HG02870 (cell line): Measurements from ENCODE around the gene NRP1.

Source experiments
- ATAC-seq: cut with Tn5 transposase; IDR thresholded peaks from one replicate; pipeline ENCODE4 v1.9.1; 2021; ENCODE audit warnings: mild to moderate bottlenecking, moderate library complexity; ENCODE audit not compliant: unreplicated experiment

The NRP1 gene

DNA sequence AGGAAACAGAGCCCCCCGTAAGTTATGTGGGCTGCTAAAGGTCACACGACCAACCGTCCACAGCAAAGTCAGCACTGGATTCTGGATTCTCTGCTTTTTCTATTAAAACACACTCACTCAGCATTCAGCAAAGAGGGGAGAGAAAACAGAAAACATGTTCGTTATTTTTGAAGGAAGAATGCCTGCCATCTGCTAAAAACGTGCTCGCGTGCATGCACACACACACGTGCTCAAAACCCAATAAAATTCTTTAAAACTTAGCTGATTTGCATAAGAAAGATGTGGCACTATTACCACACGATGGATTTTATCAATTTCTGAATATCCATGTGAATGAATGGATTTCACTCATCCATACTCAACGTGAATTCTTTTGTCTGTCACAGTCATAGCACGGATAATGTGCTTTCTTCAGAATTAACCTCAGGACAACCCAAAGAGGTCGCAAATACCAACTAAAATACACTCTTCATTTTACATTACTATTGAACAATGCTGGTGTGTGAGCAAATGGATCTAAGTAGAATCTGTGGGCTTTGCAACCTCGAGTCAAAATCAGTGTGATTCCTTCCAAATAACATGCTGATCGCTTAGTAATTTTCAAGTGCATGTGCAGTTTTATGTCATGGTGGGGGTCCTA lies 40.8 kb downstream of the NRP1 start:
- ATAC-seq, result no peak

DNA sequence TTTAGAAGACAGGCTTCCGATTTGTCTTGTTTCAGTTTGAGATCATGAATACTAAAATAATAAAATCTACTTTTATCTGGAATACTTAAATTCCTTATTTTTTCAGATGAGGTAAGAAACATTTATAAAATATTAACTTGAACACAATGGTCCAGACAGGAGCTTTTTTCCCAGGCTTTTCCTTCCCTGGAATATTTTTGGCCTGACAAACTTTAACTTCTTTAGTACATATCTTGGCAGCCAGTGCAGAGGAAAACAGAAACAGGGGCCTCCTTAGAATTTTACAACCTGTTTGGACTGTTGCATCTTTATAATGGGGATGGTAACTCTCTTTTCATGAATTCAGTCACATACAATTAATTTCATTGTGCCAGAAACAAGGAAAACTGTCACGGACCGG lies 41.4 kb downstream of the NRP1 start:
- no peak for ATAC-seq

DNA sequence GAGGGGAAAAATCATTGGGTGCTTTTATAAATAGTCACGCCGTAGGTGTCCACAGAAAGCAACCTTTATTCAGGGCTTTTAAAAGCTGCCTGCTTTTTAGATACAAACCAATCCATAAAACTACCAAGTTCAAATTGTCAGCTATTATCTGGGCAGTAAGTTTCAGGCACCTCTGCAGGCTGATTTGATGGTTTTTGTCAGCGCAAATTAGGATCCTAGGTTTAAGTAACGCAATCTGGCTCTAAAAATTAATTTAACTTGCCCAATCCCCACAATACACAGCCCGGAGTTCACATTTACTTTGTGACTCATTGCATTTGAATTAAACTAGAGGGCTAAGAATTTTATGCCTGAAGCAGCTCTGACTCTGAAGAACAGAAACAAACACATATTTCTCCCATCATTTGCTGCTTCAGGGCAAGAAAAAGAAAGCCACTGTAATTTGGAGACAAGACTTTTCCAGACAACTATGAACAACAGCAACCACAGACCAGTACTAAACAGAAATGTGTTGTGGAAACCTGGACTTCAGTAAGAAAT lies 43.3 kb downstream of the NRP1 start:
- no peak for ATAC-seq

DNA sequence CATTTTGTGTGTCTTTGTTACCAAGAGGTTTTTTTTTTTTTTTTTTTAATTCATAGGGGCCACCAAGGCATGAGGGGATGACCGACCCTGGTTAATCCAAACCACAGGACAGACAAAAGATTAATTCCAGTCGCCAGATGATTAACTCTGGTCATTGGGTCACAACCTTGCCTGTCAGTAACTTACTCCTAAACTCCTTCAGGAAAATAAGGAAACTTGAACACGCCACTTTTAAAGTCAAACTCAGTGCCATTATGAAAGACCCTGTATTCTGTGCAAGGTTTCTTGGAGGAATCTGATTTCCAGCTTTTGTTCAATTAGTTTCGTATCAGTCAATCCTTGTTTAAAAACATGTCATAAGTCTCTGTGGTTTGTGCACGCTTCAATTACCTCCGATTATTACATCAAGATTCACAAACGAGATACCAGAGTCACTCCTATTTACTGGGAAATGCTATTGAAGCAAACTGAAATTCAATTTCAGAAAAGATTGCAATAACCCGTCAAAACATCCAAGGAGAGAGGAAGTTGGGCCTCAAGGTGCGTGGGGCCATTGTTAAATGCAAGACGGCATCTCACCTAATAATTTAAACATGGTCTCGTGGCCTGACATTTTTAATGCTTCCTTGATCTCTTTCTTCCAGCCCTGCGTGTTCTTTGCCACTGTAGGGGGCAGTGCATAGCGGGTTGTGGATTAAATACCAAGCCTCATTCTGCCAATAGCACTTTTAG lies 44.0 kb downstream of the NRP1 start:
- ATAC-seq, result no peak

DNA sequence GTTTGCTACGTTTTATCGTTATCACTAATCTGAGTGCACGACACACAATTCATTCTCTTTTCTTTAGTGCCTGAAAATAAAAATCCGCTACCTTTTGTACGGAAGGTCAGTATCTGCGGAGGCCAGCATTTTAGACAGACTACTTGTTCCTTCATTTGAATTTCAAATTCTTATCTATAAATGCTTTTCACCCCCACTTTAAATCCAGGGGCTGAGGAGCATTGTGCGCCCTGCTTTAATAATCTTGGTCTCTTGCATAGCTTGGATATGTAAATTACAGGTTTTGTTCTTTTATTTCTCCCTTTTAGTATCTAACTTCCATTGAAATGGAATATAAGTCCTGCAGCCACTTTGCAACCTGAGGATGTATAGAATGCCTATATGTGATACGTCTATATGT lies 44.7 kb downstream of the NRP1 start:
- no peak for ATAC-seq

DNA sequence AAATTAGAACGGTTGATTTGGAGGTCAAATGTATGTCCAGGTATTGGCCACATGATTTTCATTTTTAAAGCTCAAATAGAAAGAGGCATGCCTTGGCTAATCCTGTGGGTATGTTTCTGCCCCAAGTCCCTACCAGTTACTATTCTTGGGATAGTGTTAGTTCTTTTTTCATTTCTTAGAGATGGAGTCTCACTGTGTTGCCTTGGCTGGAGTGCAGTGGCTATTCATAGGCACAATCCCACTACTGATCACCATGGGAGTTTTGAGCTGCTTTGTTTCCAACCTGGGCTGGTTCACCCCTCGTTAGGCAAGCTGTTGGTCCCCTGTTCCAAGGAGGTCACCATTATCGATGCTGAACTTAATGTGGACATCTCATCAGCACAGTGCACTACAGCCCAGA lies 46.3 kb downstream of the NRP1 start:
- no peak for ATAC-seq

DNA sequence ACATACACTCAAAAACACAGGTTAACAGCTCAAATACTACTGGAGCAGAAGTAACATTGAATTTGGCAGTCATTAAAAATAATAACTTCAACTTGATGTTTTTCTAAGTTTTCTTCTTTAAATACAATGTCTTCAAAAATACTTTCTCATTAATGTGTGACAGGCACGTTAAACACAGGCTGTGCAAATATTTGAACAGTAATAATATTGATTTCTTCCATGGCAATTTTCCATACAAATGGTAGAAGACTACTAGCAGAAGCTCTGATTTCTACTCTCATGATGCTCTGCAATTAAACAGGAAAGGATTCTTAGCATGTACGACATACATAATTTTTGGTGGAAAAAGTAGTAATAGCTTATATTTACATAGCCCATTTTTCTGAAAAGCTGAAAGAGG lies 47.4 kb downstream of the NRP1 start:
- ATAC-seq, result no peak

DNA sequence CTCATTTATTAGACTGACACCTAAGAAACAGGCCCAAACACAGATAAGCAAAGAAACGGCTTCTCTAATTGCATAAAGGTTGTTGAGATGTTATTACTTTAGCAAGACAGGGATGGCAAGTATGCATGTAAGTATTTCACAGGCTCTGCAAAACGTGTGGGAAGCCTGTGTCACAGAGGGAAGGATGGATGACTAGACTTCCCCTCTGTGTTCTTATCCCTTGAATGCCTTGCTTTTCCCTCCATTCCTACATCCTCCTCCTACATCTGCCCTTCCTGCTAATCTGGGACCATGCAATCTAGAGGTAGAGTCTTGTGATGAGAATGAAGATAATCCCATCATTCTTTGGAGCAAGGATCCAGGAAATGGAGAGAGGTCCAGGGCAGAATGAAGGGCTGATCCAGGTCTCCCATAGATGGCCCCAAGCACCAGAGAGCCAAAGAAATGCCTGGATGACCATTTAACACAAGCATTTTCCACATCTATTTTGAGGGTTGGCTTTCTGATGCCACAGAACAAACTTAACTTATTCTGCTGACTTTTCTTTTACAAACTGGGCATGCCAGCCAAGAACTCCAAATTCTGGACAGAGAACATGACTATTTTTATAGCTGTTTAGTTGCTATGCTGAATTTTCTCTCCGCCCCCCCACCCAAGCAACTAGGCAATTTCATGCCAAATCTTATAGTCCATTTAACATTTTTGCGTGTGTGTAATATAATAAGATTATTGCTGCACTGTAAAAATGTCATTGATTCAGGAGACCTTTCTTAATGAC lies 48.1 kb downstream of the NRP1 start:
- no peak for ATAC-seq

DNA sequence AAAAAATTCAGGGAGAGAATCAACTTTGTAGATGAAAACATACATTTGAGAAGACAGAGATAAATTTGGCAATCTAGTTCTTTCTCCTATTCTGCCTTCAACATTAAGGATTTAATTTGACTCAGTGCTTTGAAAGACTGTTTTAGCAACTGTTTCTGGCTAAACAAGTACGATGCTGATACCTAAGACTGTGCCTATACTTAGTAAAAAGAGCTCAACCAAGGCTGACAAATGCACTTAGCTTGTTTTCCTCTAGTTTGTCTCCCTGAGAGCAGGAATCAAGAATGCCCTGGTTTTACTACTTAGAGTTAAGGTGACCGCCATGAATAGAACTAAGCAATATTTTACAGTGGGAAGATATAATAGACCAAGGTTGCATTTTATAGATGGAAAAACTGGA lies 49.5 kb downstream of the NRP1 start:
- ATAC-seq, result no peak

DNA sequence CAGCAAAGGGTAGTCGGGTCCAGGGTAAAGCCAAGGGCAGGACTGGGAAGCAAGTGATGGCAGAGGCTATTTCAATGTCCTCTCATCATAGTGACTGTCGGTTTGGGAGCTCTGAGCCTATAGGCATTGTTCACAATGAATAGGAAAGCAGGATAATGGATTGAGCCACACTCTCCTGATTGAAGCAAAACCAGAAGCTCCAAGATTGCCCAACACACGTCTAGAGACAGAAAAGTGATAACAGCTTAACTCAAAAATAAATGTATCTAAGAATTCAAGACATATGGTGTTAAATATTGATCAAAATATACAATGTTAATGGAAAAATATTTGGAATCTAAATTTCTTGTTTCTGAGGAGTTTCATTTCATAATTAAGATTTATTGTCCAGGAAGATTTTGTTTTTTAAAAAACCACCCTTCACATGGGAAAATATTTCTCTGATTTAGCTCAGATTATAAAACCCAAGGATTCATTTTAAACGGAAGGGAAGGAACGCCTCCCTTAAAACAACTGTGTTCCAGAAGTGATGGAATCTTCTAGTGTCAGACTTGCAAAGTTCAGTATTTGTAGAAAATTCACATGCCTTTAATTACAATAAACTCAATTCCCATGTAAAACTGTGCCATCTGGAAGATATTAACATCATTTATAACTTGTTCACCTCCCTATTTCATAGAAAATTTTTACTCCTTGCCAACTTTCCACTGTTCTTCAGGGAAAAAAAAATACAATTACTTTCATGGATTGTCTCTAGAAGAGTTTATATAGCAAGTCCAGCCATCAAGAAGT lies 54.5 kb downstream of the NRP1 start:
- ATAC-seq, result no peak

DNA sequence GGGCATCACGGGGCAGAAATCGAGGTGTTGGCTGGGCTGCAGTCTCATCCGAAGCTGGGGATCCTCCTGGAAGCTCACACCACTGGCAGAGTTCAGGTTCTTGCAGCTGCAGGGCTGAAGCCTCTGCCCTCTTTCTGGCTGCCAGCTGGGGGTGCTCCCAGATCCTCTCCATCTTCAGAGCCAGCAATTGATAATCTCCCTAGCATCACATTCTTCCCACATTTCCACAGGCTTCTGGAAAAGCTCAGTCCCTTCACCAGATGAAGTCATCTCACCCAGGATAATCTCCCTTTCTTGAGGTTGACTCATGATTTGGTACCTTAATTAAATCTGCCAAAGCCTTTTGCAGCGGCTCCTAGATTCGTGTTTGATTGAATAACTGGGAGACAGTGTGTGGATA lies 55.2 kb downstream of the NRP1 start:
- ATAC-seq, result no peak

DNA sequence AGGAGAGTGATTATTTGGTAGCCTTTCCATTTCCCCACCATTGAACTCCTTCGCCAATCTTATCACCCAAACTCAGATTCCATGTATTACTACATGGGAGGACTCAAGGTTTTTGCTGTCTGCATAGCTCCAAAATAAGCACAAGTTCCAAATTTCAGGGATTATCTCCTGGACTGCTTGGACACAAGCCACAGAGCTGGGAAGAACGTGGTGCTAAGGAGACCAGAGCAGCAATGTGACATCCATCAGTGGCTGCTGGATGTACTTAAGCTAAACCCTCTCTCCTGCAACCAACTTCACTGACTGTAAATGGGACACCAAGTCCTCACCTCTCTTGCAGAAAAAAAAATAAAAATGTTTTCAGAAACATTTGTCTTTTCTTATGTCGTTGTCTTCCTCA lies 56.3 kb downstream of the NRP1 start:
- no peak for ATAC-seq

DNA sequence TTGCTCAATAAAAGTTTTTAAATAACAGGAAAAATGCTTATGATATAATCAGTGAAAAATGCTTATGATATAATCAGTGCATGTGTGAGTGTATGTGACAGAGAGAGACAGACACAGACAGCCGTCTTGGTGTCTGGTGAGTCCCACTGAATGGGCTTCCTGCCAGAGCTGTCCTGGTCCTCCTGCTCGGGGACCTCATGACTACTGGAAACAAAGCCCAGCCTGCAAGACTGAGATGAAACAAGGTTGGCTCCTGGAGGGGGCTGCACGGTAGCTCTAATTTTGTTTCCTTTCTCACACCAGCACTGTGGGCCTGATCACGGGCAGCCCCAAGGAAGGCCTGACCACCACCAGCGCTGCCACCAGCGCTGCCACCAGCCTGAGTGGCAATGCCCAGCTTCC lies 57.3 kb downstream of the NRP1 start:
- ATAC-seq, result no peak

DNA sequence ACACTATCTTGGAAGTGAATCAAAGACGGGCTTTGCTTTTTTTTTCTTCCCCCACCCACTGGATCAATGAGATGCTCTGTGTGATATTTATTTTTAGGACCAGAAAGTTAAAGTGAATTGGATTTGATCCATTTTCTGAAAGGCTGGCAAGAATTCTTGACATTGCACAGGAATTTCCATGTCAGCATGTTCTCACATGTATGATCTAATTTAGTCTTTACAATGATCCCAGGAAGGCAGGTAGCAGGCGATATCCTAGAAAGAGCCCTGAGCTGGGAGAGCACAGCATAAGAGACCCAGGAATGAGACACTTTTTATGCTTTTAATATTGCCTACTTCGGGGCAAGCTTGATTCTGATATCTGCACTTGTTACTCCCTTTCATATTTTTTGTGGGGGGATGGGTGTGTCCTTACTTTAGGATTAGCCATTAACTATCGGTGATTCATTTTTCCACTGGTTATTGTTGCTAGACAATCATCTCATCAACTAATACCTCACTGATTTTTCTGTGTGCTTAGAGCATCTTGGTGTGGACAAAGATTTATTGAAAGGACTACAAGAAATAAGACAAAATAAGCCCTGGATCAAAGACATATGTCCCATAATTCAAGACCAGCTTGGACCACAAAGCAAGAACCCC lies 58.1 kb downstream of the NRP1 start:
- no peak for ATAC-seq

DNA sequence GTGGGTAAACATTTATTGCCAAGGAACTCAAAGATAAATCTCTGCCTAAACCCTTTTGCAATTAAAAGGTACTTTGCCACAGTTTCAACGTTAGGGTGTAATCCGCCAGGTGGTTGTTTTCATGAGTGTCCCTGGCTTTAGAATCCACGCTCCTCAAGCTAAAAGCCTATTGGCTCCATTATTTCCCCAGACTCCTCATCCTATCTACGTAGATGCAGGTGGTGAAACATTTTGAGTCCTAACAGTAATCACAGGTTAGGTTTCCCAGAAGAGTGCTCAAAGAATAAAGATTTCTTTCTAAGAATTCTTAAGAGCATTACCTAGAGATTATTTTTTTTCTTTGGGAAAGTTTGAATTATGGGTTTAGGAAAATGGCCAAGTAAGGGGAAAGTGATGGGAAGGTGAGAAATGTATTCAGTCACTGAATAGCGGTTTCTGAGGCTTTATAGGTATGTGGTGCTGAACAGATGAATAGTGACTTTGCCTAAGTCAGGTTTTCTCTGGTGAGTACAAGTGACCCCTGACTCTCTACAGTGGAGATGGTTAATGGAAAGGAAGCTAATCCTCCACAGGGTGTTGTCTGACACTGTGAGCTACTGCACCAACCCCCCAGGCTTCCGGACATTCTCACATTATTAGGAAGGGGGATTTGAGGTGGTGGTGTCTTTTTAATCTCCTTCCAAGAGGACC lies 60.2 kb downstream of the NRP1 start:
- ATAC-seq, result no peak

DNA sequence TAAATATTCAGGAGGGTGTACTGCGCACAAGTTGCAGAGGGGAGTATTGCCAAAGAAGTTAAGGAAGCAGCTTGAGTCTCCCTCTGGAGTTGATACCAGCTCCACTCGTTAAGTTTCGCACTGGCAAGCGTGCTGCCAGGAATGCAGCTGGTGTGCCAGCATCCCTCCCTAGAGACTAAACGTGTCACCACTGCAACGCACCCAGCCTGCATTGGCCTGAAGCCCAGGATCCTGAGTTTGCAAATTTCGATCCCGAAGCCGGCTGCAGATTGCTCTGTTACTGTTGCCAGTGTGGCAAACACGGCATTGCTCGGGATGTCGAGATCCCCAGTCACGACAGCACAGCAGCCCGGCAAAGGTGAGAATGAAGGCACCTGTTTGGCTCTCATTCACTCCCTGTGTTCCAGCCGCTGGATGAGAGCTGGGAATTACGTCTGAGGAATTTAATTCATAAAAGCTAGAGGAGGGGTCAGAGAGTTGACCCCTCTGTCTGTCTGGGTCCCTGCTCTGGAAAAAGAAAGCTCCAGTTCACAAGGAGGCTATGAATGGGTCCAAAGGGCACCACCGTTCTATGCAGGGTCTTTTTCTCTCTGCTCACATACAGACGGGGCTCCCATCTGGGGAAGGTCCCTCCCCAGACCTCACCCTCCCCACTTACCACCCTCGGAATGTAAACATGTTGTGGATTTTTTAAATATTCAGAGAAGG lies 61.0 kb downstream of the NRP1 start:
- ATAC-seq, result no peak

DNA sequence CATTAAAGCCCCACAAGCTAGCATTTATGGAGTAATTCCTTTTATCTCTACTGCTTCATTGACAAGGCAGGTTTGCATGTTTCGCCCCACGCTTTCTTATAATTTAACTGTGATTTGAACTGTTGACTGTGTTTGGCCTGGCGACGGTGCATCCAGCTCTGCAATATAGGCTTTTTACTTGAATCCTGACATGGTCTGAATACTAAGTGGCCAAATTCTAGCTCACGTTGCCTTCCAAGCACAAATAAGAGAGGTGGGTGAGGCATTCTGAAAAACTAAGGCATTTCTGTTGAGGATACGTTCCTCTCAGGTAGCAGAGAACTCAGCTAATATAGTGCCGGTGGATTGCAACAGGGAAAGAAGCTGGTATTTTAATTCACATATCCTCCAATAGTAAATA lies 61.8 kb downstream of the NRP1 start:
- no peak for ATAC-seq

DNA sequence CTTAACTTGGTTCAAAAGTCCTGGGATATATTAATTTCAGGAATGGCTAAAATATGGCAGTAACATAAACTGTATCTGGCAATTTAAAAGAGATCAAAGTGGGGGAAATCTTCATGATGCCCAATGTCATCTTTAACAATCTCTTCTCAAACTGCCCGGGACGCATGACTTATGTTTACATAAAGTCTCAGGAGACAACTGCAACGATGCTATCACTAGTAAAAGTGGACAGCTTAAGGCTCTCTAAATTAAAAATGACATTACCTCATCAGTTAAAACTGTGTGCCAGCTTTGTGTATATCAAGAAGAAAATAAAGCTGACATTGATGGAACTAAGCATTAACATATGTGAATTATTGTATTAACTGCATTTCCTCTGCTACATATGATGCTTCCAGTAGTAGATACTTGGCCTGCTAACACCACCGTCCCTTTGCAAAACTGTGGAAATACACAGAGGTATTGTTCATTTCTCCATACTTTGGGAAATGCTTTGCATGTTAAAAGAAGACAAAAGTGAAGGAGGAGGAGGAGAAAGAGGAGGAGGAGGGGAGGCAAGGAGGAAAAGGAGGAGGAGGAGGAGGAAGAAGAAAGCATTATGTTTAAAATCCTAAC lies 62.4 kb downstream of the NRP1 start:
- ATAC-seq, result no peak

DNA sequence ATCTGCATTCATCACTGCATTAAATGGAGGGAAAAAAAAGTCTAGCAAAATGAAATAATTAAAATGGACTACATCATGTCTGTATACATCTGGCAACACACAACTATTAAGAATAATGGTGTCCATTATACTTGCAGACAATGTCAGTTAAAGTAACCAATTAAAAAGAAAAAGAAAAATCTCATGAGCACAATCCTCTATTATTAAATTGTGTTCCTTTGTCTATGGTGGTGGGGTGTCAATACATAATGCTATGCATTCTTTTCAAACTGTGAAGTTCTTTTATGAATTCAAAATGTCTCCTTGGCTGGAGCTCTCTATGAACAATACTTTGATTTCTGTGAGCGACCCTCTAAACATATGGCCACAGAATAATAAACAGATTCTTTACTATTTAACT lies 63.5 kb downstream of the NRP1 start:
- ATAC-seq, result no peak
